ENCODE data around the gene JAZF1. TPM values are rescaled to one million over a fixed set of nuclear protein-coding genes. Genes with fewer than 3 reads are reported as not detected.

JAZF1 gene
- total and polyA plus RNA-seq, 2 of the 4 experiments (the other 2 are of a cell fraction): 8.4 to 10.5 TPM

- intact Hi-C loops (cut with micrococcal nuclease) (loop anchor here (2.0 to 5.0 kb wide), 2 partner anchors 59 to 1964 kb away; partner anchors contain the start of genes CBX3 and HNRNPA2B1), in situ Hi-C loops (cut with MboI; ENCODE audit: low sequenced_read_pairs) (no loop called here), dilution Hi-C loops (cut with HindIII; ENCODE audit: low sequenced_read_pairs, unreplicated experiment) (no loop called here)
- WGBS, 2 experiments (ENCODE audit: extremely low coverage in 2 of 2, insufficient read length in 1 of 2): 100% methylated on average over 1 of the region's 4 CpGs; no CpG with 5 or more reads in 1 of the 2 experiments
- Histone ChIP-seq H3K14ac (replicated peaks; ENCODE audit: low read depth, low read length) (peak overlapping the region; percentile 88), H3K9ac (ENCODE audit: low read depth, low read length) (peak overlapping the region; percentile 55; the same call in 1 of the 2 replicates), H2BK20ac (ENCODE audit: low read depth, low read length) (peak overlapping the region; percentile 97), H3K18ac (ENCODE audit: low read depth, low read length) (peak overlapping the region; percentile 98; the same call in 1 of the 2 replicates), H3K27ac (ENCODE audit: insufficient read depth, low read length) (peak overlapping the region; percentile 88), H2BK15ac (ENCODE audit: low read depth, low read length) (peak overlapping the region; percentile 91; the same call in 1 of the 3 replicates), H3K4me2 (ENCODE audit: low read depth, low read length) (peak overlapping the region; percentile 85; the same call in 1 of the 2 replicates), H3K56ac (ENCODE audit: extremely low read depth, insufficient read depth, low read length) (peak overlapping the region; percentile 60; the same call in 1 of the 2 replicates), H3K27me3 (ENCODE audit: control insufficient read depth, insufficient read depth, low read length) (no peaks in the 10 kb centered on the region), H4K5ac (ENCODE audit: low read depth, low read length) (peak overlapping the region; percentile 98; the same call in 1 of the 2 replicates), H3K4me3 (ENCODE audit: insufficient read depth, low read depth, low read length) (no peak overlapping the region), H4K91ac (ENCODE audit: insufficient read depth, low read depth, low read length) (peak overlapping the region; percentile 83), H3K4ac (ENCODE audit: low read depth, low read length) (peak overlapping the region; percentile 94; the same call in 1 of the 2 replicates), H3K23ac (ENCODE audit: low read depth, low read length) (peak overlapping the region; percentile 86), H2AFZ (replicated peaks; ENCODE audit: low read length, poor library complexity) (no peak overlapping the region), H3K9me3 (ENCODE audit: control insufficient read depth, insufficient read depth, low read length) (no peaks in the 10 kb centered on the region), H4K20me1 (ENCODE audit: insufficient read depth, low read length) (no peaks in the 10 kb centered on the region), H2AK5ac (ENCODE audit: low read depth, low read length) (0 out of 2 replicates have a peak overlapping the region, but pooled peaks have one; percentile 80), H2BK5ac (ENCODE audit: low read depth, low read length, poor library complexity, severe bottlenecking) (peak overlapping the region; percentile 98), H3K4me1 (ENCODE audit: control insufficient read depth, insufficient read depth, low read length) (peaks cover 31% of the 10 kb centered on the region), H3K79me1 (ENCODE audit: low read depth in 1 of 2, low read length in 2 of 2) (peaks cover 49 to 80% of the 10 kb centered on the region in 2 experiments), H3K9me1 (ENCODE audit: insufficient read depth, low read length) (peaks cover 24% of the 10 kb centered on the region), H2AK9ac (replicated peaks; ENCODE audit: low read depth, low read length, poor library complexity) (no peak overlapping the region), H2BK120ac (ENCODE audit: low read depth, low read length) (peak overlapping the region; percentile 96), H3K36me3 (ENCODE audit: control insufficient read depth, insufficient read depth, low read length) (no peaks in the 10 kb centered on the region), H4K8ac (ENCODE audit: low read depth in 2 of 2, low read length in 2 of 2) (peak overlapping the region; percentile 75 to 89)
- ChIA-PET CTCF (interaction anchor here (0.6 to 1.0 kb wide), 4 partner anchors 72 to 1885 kb away, joined by 3 read pairs; no protein-coding TSS in a partner anchor), POLR2A (ENCODE audit: unreplicated experiment) (no interaction called here)
- BruUV-seq (replicated peaks): no TSS peak
- peak; percentile 74 for ATAC-seq (ENCODE audit: low read depth)
- peak; percentile 92 for DNase-seq
- TF ChIP-seq POLR2A (IDR thresholded peaks at IDR 0.05; ENCODE audit: low read depth, low read length) (no peak), RCOR1 (IDR thresholded peaks at IDR 0.05; ENCODE audit: insufficient replicate concordance, low read length) (no peak), RFX5 (IDR thresholded peaks at IDR 0.05; ENCODE audit: low read depth, low read length) (no peak), FOS (IDR thresholded peaks at IDR 0.05; ENCODE audit: low read depth, low read length) (peak; percentile 45; the same call in 1 of the 2 replicates), RAD21 (IDR thresholded peaks at IDR 0.05; ENCODE audit: low read length) (no peak), CHD1 (IDR thresholded peaks at IDR 0.05; ENCODE audit: low read depth, low read length) (no peak), NFE2L2 (IDR thresholded peaks at IDR 0.05; ENCODE audit: low read depth, low read length) (no peak), MAZ (IDR thresholded peaks at IDR 0.05; ENCODE audit: borderline replicate concordance, low read depth, low read length) (no peak), MAFK (IDR thresholded peaks at IDR 0.05; ENCODE audit: low read depth, low read length) (0 out of 2 replicates have a peak, but pooled peaks have one; percentile 1), BHLHE40 (IDR thresholded peaks at IDR 0.05; ENCODE audit: low read depth, low read length) (no peak), MXI1 (IDR thresholded peaks at IDR 0.05; ENCODE audit: borderline replicate concordance, low read depth, low read length) (no peak)
- TF ChIP-seq, protein P1, sequence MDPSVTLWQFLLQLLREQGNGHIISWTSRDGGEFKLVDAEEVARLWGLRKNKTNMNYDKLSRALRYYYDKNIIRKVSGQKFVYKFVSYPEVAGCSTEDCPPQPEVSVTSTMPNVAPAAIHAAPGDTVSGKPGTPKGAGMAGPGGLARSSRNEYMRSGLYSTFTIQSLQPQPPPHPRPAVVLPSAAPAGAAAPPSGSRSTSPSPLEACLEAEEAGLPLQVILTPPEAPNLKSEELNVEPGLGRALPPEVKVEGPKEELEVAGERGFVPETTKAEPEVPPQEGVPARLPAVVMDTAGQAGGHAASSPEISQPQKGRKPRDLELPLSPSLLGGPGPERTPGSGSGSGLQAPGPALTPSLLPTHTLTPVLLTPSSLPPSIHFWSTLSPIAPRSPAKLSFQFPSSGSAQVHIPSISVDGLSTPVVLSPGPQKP (IDR thresholded peaks at IDR 0.05; ENCODE audit: borderline replicate concordance, low read depth, low read length): no peak
- TF ChIP-seq, protein P2, sequence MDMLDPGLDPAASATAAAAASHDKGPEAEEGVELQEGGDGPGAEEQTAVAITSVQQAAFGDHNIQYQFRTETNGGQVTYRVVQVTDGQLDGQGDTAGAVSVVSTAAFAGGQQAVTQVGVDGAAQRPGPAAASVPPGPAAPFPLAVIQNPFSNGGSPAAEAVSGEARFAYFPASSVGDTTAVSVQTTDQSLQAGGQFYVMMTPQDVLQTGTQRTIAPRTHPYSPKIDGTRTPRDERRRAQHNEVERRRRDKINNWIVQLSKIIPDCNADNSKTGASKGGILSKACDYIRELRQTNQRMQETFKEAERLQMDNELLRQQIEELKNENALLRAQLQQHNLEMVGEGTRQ (IDR thresholded peaks at IDR 0.05; ENCODE audit: low read depth, low read length): no peak
Measured at GRCh38 chr7:28165961-28166955, 14.3 kb downstream of the JAZF1 start.

Data from IMR-90 (cell line).